Measurements from ENCODE around the gene ACOT9.

The ACOT9 gene

GRCh38 chrX:23656091-23656490, 87.0 kb downstream of the ACOT9 start:
- TF ChIP-seq, protein P1, sequence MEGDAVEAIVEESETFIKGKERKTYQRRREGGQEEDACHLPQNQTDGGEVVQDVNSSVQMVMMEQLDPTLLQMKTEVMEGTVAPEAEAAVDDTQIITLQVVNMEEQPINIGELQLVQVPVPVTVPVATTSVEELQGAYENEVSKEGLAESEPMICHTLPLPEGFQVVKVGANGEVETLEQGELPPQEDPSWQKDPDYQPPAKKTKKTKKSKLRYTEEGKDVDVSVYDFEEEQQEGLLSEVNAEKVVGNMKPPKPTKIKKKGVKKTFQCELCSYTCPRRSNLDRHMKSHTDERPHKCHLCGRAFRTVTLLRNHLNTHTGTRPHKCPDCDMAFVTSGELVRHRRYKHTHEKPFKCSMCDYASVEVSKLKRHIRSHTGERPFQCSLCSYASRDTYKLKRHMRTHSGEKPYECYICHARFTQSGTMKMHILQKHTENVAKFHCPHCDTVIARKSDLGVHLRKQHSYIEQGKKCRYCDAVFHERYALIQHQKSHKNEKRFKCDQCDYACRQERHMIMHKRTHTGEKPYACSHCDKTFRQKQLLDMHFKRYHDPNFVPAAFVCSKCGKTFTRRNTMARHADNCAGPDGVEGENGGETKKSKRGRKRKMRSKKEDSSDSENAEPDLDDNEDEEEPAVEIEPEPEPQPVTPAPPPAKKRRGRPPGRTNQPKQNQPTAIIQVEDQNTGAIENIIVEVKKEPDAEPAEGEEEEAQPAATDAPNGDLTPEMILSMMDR (conservative IDR thresholded peaks at IDR 0.05) = no peak
- no peak for TF ChIP-seq ZFX (IDR thresholded peaks at IDR 0.05)
- no peak overlapping the region for H3K27ac ChIP-seq

Measured in C4-2B (cell line).